ENCODE data around the gene EVI2A. TPM values are rescaled to one million over a fixed set of nuclear protein-coding genes. Genes with fewer than 3 reads are reported as not detected.

Gene EVI2A
- total RNA-seq, 1 donor from 2014 or later, result 7.5 TPM

DNA sequence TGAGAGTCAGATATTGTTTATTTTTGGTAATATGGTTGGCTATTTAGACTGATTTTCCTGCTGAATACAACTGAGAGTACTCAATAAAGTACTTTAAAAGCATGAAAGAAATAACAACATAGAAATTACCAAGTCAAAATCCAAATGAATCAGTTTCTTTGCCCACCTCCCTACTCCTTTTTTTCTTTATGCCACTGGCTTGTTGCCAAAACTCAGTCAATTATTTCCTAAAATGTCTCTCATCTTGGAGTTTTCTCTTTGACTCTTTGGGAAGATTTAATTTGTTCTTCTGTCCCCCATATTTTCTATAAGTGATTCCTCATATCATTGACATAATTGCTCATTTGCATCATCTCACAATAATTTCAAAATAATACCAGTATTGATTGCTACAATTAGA, 21.8 kb downstream of the EVI2A start:
- Histone ChIP-seq H3K27me3 (no peaks in the 10 kb centered on the region), H3K4me1 (no peaks in the 10 kb centered on the region), H3K4me3 (no peak overlapping the region), H3K27ac (no peak overlapping the region), H3K36me3 (peaks cover 0 to 4% of the 10 kb centered on the region in 2 donors), H3K9me3 (no peaks in the 10 kb centered on the region)
- intact Hi-C loops (cut with DNase I), result no loop called here
- TF ChIP-seq, protein P1, sequence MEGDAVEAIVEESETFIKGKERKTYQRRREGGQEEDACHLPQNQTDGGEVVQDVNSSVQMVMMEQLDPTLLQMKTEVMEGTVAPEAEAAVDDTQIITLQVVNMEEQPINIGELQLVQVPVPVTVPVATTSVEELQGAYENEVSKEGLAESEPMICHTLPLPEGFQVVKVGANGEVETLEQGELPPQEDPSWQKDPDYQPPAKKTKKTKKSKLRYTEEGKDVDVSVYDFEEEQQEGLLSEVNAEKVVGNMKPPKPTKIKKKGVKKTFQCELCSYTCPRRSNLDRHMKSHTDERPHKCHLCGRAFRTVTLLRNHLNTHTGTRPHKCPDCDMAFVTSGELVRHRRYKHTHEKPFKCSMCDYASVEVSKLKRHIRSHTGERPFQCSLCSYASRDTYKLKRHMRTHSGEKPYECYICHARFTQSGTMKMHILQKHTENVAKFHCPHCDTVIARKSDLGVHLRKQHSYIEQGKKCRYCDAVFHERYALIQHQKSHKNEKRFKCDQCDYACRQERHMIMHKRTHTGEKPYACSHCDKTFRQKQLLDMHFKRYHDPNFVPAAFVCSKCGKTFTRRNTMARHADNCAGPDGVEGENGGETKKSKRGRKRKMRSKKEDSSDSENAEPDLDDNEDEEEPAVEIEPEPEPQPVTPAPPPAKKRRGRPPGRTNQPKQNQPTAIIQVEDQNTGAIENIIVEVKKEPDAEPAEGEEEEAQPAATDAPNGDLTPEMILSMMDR (IDR thresholded peaks at IDR 0.05), result no peak
- no peak for DNase-seq (ENCODE audit: low spot score in 2 of 2)

DNA sequence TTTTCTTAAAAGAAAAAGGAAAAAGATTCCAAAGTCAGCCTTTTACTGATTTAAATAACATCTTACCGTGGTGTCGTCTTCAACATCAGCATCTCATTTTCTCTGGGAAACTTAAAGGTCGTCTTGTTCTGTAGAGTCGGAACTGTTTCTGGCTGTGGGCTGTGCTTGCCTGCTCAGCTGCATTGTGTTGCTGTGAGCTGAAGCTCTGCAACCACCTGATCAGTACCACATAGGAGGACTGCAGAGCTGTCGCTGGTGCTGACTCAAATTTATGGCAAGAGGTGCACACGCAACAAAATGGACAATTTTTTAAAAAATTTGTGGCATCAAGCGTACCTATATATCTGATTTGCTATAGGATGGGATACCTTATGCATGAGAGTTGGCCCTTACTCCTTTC, 24.3 kb downstream of the EVI2A start, which contains the start of gene OMG:
TSS of gene OMG (minus strand) at position 150 of the 400 bp plus-strand sequence. CDS start 908 bp downstream, outside the sequence.
- Histone ChIP-seq H3K9me3 (no peaks in the 10 kb centered on the region), H3K27ac (no peak within 1 kb of the TSS), H3K27me3 (no peaks in the 10 kb centered on the region), H3K4me1 (no peaks in the 10 kb centered on the region), H3K4me3 (no peak within 1 kb of the TSS), H3K36me3 (peaks cover 0 to 4% of the 10 kb centered on the region in 2 donors)
- TF ChIP-seq, protein P1 (IDR thresholded peaks at IDR 0.05), result no peak
- DNase-seq (ENCODE audit: low spot score in 2 of 2), result no peak
- intact Hi-C loops (cut with DNase I), result no loop called here

DNA sequence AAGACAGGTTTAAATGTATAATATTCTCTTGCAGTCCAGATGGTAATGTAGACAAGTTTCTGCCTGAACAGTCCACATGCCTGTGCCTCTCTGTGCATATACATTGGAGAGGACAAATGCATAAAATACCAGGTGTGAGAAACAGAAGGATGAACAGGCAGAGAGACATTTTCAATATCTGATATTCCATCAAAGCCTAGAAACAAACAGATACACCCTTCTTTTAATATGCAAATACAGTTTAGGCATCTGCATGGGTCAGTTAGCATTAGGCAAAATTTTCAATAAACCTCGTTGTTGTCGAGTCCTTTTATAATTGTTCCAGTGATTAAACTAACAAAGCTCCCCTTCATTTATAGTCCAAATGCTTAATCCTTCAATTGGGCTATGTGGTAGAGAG, 25.3 kb downstream of the EVI2A start:
- intact Hi-C loops (cut with DNase I), result no loop called here
- H3K27ac ChIP-seq, result no peak overlapping the region
- H3K4me1 ChIP-seq, result no peaks in the 10 kb centered on the region
- TF ChIP-seq, protein P1 (IDR thresholded peaks at IDR 0.05), result no peak
- no peaks in the 10 kb centered on the region for H3K9me3 ChIP-seq
- H3K36me3 ChIP-seq, result peaks cover 0 to 4% of the 10 kb centered on the region in 2 donors
- no peak overlapping the region for H3K4me3 ChIP-seq
- DNase-seq (ENCODE audit: low spot score in 2 of 2), result no peak
- no peaks in the 10 kb centered on the region for H3K27me3 ChIP-seq

DNA sequence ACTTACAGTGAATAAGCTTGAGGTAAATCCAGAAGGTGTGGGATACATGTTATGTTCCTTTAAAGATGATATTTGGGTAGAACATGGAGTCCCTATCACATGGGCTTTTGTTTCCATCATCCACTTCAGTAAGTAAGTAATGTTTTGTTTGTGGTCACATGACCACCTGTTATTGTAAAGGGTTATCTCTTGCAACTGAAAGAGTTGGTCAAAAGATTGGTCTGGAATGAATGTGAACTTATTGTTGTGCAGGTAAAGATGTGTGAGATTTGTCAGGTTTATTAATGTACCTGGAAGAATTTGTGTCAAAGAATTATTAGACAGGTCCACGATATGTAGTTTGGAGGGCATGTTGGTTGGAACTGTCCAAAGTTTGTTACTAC, 25.9 kb downstream of the EVI2A start:
- TF ChIP-seq, protein P1 (IDR thresholded peaks at IDR 0.05), result no peak
- Histone ChIP-seq H3K9me3 (no peaks in the 10 kb centered on the region), H3K4me3 (no peak overlapping the region), H3K36me3 (peaks cover 0 to 4% of the 10 kb centered on the region in 2 donors), H3K27ac (no peak overlapping the region), H3K27me3 (no peaks in the 10 kb centered on the region), H3K4me1 (no peaks in the 10 kb centered on the region)
- no peak for DNase-seq (ENCODE audit: low spot score in 2 of 2)
- intact Hi-C loops (cut with DNase I), result no loop called here

DNA sequence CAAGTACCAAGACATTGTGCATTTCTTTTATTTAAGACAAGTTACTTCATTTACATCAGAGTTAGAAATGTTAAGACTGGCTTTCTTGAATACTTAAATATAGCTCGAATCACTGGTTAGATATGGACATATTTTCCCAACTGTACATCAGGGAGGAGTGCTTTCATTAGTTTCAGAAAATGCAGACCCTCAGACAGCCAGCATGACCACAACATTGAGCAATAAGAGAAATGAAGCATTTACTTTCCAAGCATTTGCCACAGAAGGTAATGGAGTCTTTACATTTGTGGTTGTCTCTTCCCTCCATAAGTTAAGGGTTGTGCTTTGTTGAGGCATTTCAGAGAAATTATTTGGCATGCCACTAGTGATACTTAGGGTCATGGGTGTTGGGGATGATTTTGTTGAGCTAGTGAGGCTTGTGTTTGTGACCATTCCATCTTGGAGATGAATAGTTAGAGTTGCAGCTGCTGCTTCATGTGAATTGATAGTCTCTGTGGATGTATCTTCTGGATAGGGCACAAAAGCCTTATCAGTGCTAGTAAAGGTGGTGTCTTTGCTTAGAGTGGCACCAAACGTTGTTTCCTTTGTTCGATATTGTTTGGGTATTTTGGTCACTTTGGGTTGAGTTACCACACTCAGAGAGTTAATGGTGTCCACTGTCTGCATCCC, 26.5 kb downstream of the EVI2A start:
- Histone ChIP-seq H3K27ac (no peak overlapping the region), H3K36me3 (peaks cover 0 to 4% of the 10 kb centered on the region in 2 donors), H3K27me3 (no peaks in the 10 kb centered on the region), H3K4me1 (no peaks in the 10 kb centered on the region), H3K4me3 (no peak overlapping the region), H3K9me3 (no peaks in the 10 kb centered on the region)
- intact Hi-C loops (cut with DNase I), result no loop called here
- TF ChIP-seq, protein P1 (IDR thresholded peaks at IDR 0.05), result no peak
- DNase-seq (ENCODE audit: low spot score in 2 of 2), result no peak

Measured in ascending aorta (tissue), 2 donors.